Stimulated activated CD8-positive, alpha-beta memory T cell treated with anti-CD3 and anti-CD28 coated beads, Interleukin-7, amount 100 ng/mL, for 1 hour (primary cell): Measurements from ENCODE around the gene ELAVL4.

Experiments used
- DNase-seq, 2 donors: peaks; one replicate each; pipeline ENCODE4 v3.0.0-alpha.2; 2020; ENCODE audit warnings: low read depth in 2 of 2

Gene ELAVL4

GRCh38 chr1:50108497-50109059 is at the start of gene ELAVL4:
Gene ELAVL4, plus strand, starts transcription at chr1:50108920. Its CDS starts 270 bp downstream, at chr1:50109190.
- DNase-seq = no peak

- DNase-seq = no peak
Observed at GRCh38 chr1:50060279-50060678, 48.4 kb upstream of the ELAVL4 start.

GRCh38 chr1:50066806-50067205 is 41.9 kb upstream of the ELAVL4 start:
- no peak for DNase-seq

GRCh38 chr1:50074931-50075330 is 33.8 kb upstream of the ELAVL4 start:
- DNase-seq = no peak

GRCh38 chr1:50077273-50077672 is 31.4 kb upstream of the ELAVL4 start:
- no peak for DNase-seq

- DNase-seq = no peak
Observed at GRCh38 chr1:50080904-50081586, 27.7 kb upstream of the ELAVL4 start.

- no peak for DNase-seq
Observed at GRCh38 chr1:50084389-50084788, 24.3 kb upstream of the ELAVL4 start.

GRCh38 chr1:50091068-50091467 is 17.7 kb upstream of the ELAVL4 start:
- DNase-seq = no peak

GRCh38 chr1:50095716-50096115 is 13.0 kb upstream of the ELAVL4 start:
- no peak for DNase-seq

GRCh38 chr1:50097021-50097679 is 11.6 kb upstream of the ELAVL4 start:
- no peak for DNase-seq

GRCh38 chr1:50097791-50098190 is 10.9 kb upstream of the ELAVL4 start:
- no peak for DNase-seq

- no peak for DNase-seq
Observed at GRCh38 chr1:50098591-50099021, 10.1 kb upstream of the ELAVL4 start.

- no peak for DNase-seq
Observed at GRCh38 chr1:50099654-50100053, 9.1 kb upstream of the ELAVL4 start.

- DNase-seq = no peak
Observed at GRCh38 chr1:50103615-50104081, 5.1 kb upstream of the ELAVL4 start.

- DNase-seq = no peak
Observed at GRCh38 chr1:50105433-50105832, 3.3 kb upstream of the ELAVL4 start.

- no peak for DNase-seq
Observed at GRCh38 chr1:50106095-50106761, 2.5 kb upstream of the ELAVL4 start.

- no peak for DNase-seq
Observed at GRCh38 chr1:50109116-50109515, 396 bp downstream of the ELAVL4 start.

GRCh38 chr1:50109647-50110075 is 941 bp downstream of the ELAVL4 start:
- DNase-seq = no peak

- no peak for DNase-seq
Observed at GRCh38 chr1:50110151-50110550, 1.4 kb downstream of the ELAVL4 start.

- DNase-seq = no peak
Observed at GRCh38 chr1:50110656-50111055, 1.9 kb downstream of the ELAVL4 start.

- DNase-seq = no peak
Observed at GRCh38 chr1:50111503-50111902, 2.8 kb downstream of the ELAVL4 start.

- DNase-seq = no peak
Observed at GRCh38 chr1:50112193-50112592, 3.5 kb downstream of the ELAVL4 start.
